ENCODE results near the gene MBD3.
A peak's percentile ranks its signal among the peaks of the same experiment; 100 is the strongest.

The MBD3 gene

DNA sequence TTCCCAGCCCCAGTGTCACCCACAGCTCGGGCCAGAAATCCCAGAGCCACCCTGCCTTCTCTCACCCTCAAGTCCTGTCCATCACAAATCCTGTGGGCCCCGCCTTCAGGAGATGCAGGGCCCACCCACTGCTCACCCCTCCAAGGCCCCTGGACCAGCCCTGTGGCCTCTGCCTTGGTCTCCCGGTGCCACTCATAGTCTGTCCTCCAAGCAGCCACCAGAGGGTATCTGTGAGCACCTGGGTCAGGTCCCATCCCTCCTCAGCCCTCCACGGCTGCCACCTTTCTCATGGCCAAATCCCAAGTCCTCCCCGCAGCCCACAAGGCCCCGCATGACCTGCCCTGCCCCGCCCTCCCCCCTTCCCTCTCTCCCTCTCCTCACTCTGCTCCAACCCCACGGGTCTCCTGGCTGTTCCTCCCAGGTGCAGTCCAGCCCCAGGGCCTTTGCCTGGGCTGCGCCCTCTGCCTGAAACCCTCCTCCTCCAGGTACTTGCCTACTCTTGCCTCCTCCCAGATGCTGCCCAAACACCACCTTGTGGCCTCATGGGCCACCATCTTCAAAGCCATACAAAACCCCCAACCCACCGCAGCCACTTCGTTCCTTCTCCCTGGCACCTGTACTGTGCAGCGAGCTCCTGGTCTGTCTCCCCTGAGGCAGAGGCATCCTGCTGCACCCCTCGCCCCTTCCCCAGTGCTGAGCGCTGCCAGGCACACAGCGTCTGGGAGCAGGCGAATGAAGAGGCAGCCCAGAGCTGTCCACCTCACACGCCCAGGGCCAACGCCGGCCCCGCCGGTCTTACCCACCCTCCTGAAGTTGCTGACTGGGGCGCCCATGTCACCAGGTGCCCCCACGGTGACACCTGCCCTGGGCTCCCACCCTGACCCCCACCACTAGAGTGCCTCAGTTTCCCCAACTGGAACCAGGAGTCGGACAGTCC, 25.8 kb upstream of the MBD3 start:
- Histone ChIP-seq H3K27ac (ENCODE audit: low read length) (no peak overlapping the region), H3K9me3 (ENCODE audit: control insufficient read depth in 1 of 2, low read length in 2 of 2) (no peaks in the 10 kb centered on the region), H3K4me3 (ENCODE audit: low read depth in 1 of 2, low read length in 2 of 2) (no peak overlapping the region), H3K36me3 (ENCODE audit: control insufficient read depth in 1 of 2, insufficient read depth in 2 of 2, low read length in 2 of 2) (peaks cover 4 to 53% of the 10 kb centered on the region in 2 donors), H3K4me1 (ENCODE audit: control insufficient read depth in 1 of 2, insufficient read depth in 2 of 2, low read length in 2 of 2) (peaks cover 0 to 4% of the 10 kb centered on the region in 2 donors), H3K27me3 (ENCODE audit: low read depth, low read length) (no peaks in the 10 kb centered on the region)

DNA sequence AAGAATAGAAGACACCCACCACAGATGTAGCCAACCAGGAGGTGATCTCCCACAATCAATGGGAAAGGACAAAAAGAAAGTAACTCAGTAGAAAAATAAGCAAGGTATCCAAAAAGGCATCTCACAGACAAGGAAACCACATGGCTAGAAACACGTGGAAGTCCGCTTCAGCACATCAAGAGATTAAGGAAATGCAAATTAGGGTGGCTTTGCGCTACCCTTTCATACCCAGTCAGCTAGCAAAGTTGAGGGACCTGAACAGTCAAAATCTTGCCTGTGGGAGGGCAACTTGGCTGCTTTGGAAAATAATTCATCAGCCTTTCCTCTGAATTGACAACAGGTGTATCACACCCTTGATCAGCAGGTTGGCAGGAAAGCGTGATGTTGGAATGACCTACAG, 24.2 kb upstream of the MBD3 start:
- Histone ChIP-seq H3K27ac (ENCODE audit: low read length) (peak overlapping the region; percentile 45), H3K9me3 (ENCODE audit: control insufficient read depth in 1 of 2, low read length in 2 of 2) (no peaks in the 10 kb centered on the region), H3K4me1 (ENCODE audit: control insufficient read depth in 1 of 2, insufficient read depth in 2 of 2, low read length in 2 of 2) (peaks cover 0 to 4% of the 10 kb centered on the region in 2 donors), H3K4me3 (ENCODE audit: low read depth in 1 of 2, low read length in 2 of 2) (no peak overlapping the region), H3K36me3 (ENCODE audit: control insufficient read depth in 1 of 2, insufficient read depth in 2 of 2, low read length in 2 of 2) (peaks cover 4 to 69% of the 10 kb centered on the region in 2 donors), H3K27me3 (ENCODE audit: low read depth, low read length) (no peaks in the 10 kb centered on the region)

DNA sequence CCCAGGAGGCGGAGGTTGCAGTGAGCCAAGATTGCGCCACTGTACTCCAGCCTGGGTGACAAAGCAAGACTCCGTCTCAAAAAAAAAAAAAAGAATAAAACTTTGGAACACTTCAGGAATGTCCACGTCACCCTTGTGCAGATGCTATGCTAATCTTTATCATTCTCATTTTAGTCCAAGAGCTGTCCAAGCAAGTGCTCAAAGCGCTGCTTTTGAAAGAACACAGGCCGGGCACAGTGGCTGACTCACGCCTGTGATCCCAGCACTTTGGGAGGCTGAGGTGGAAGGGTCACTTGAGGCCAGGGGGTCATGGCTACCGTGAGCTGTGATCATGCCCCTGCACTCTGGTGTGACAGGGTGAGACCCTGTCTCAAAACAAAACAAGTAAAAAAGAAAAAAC, 23.7 kb upstream of the MBD3 start:
- H3K9me3 ChIP-seq (ENCODE audit: control insufficient read depth in 1 of 2, low read length in 2 of 2) = no peaks in the 10 kb centered on the region
- H3K4me1 ChIP-seq (ENCODE audit: control insufficient read depth in 1 of 2, insufficient read depth in 2 of 2, low read length in 2 of 2) = peaks cover 0 to 4% of the 10 kb centered on the region in 2 donors
- no peaks in the 10 kb centered on the region for H3K27me3 ChIP-seq (ENCODE audit: low read depth, low read length)
- H3K27ac ChIP-seq (ENCODE audit: low read length) = peak overlapping the region; percentile 45
- no peak overlapping the region for H3K4me3 ChIP-seq (ENCODE audit: low read depth in 1 of 2, low read length in 2 of 2)
- peaks cover 4 to 69% of the 10 kb centered on the region in 2 donors for H3K36me3 ChIP-seq (ENCODE audit: control insufficient read depth in 1 of 2, insufficient read depth in 2 of 2, low read length in 2 of 2)

DNA sequence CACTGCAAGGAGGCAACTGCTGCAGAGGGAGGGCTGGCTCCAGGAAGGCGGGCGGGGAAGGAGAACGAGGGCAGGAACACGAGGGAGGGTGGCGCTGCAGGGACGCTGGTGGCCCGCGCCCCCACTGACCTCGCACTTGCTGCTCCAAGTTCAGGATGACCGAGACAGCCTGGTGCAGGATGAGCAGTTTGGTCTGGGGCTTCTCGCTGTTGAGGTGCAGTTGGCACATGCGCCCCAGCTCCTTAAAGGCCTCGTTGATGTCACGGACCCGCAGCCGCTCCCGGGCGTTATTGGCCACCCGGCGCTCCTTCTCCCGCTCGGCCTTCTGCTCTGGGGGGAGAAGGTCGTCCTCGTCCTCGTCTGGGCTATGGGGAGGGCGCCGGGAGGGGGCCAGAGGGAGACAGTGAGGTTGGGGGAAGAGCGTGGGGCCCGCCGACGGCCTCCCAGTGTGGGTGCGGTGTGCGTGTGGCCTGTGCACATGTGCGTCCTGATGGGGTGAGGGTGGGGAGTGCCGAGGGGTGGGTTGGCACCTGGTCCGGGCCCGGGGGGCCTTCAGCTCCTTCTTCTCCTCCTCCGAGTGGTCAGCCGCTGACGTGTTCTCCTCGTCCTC, 22.6 kb upstream of the MBD3 start:
- Histone ChIP-seq H3K27ac (ENCODE audit: low read length) (no peak overlapping the region), H3K9me3 (ENCODE audit: control insufficient read depth in 1 of 2, low read length in 2 of 2) (no peaks in the 10 kb centered on the region), H3K4me3 (ENCODE audit: low read depth in 1 of 2, low read length in 2 of 2) (no peak overlapping the region), H3K27me3 (ENCODE audit: low read depth, low read length) (no peaks in the 10 kb centered on the region), H3K4me1 (ENCODE audit: control insufficient read depth in 1 of 2, insufficient read depth in 2 of 2, low read length in 2 of 2) (peaks cover 0 to 4% of the 10 kb centered on the region in 2 donors), H3K36me3 (ENCODE audit: control insufficient read depth in 1 of 2, insufficient read depth in 2 of 2, low read length in 2 of 2) (peaks cover 4 to 67% of the 10 kb centered on the region in 2 donors)

DNA sequence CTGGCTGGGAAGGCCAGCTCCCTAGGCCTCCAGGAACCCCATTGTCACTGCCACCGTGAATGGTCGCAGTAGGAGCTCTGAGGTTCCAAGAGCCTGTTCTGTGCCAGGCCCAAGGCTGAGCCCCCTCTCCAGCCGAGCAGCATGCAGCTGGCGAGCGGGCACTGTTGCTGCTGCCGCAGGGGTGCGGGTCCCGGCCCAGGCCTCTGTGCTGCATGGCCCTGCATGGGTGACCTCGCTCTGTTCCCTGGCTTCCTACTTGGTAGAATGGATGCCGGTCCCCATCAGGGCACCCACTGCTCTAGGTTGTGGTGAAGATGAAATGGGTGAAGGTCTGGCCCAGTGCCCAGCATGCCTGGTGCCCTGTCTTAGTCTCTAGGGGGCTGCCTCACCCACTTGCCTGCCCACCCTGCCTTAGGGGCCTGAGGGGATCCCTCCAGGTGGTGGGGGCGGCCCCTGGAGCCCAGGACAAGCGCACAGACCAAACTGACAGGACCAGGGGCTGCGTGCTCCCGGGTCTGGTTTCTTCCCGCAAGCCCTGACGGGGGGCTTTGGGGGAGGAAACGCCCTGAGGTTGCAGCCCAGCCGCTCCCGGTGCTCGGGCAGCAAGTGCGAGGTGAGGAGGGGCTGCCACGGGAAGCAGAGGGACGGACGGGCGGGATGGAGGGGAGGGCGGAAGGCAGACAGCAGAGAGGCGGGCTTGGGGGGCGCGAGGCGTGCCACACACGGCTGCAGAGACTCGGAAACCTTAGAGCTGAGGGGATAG, 21.3 kb upstream of the MBD3 start:
- Histone ChIP-seq H3K27ac (ENCODE audit: low read length) (no peak overlapping the region), H3K4me3 (ENCODE audit: low read depth in 1 of 2, low read length in 2 of 2) (no peak overlapping the region), H3K27me3 (ENCODE audit: low read depth, low read length) (no peaks in the 10 kb centered on the region), H3K4me1 (ENCODE audit: control insufficient read depth in 1 of 2, insufficient read depth in 2 of 2, low read length in 2 of 2) (peaks cover 0 to 4% of the 10 kb centered on the region in 2 donors), H3K36me3 (ENCODE audit: control insufficient read depth in 1 of 2, insufficient read depth in 2 of 2, low read length in 2 of 2) (peaks cover 4 to 61% of the 10 kb centered on the region in 2 donors), H3K9me3 (ENCODE audit: control insufficient read depth in 1 of 2, low read length in 2 of 2) (no peaks in the 10 kb centered on the region)

DNA sequence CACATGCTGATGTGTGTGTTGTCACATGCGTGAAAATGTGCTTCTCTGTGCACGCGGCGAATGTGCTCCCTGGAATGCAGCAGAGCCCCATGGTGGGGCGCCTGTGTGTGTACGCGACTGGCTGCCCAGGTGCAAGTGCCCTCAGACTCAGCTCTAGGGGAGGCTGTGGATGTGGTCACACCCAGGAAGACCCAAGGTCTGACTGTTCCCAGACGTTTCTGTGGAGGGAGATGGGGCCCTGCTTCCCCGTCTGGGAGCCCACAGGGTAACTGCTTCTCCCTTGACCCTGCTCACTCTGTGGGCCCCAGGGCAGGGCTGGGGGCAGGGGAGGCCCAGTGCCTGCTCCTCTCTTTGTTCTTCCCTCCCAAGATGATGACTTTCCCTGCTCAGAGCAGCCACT, 20.5 kb upstream of the MBD3 start:
- peaks cover 4 to 56% of the 10 kb centered on the region in 2 donors for H3K36me3 ChIP-seq (ENCODE audit: control insufficient read depth in 1 of 2, insufficient read depth in 2 of 2, low read length in 2 of 2)
- H3K27ac ChIP-seq (ENCODE audit: low read length) = no peak overlapping the region
- H3K4me3 ChIP-seq (ENCODE audit: low read depth in 1 of 2, low read length in 2 of 2) = no peak overlapping the region
- H3K4me1 ChIP-seq (ENCODE audit: control insufficient read depth in 1 of 2, insufficient read depth in 2 of 2, low read length in 2 of 2) = peaks cover 0 to 3% of the 10 kb centered on the region in 2 donors
- no peaks in the 10 kb centered on the region for H3K9me3 ChIP-seq (ENCODE audit: control insufficient read depth in 1 of 2, low read length in 2 of 2)
- no peaks in the 10 kb centered on the region for H3K27me3 ChIP-seq (ENCODE audit: low read depth, low read length)

DNA sequence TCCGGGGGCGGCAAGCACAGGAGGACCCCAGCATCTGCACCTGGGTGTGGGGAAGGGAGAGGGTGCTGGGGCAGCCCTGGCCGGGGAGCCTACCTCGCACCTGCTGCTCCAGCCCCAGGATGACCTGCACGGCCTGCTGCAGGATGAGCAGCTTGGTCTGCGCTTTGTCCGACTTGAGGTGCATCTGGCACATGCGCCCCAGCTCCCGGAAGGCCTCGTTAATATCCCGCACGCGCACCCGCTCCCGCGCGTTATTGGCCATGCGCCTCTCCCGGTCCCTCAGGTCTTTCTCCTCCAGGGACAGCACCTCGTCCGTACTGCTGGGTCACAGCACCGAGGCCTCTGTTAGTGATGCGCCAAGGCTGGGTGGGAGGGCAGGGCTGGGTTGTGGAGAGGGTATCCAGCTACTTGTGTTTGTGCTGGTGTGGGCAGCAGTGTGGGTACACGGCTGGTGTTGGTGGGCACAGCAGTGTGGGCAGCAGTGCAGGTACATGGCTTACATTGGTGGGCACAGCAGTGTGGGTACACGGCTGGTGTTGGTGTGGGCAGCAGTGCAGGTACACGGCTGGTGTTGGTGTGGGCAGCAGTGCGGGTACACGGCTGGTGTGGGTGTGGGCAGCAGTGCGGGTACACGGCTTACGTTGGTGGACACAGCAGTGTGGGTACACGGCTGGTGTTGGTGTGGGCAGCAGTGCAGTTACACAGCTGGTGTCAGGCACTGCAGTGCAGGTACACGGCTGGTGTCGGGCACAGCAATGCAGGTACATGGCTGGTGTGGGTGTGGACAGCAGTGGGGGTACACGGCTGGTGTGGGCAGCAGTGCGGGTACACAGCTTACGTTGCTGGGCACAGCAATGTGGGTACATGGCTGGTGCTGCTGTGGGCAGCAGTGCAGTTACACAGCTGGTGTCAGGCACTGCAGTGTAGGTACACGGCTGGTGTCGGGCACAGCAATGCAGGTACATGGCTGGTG, 19.7 kb upstream of the MBD3 start:
- H3K36me3 ChIP-seq (ENCODE audit: control insufficient read depth in 1 of 2, insufficient read depth in 2 of 2, low read length in 2 of 2) = peaks cover 4 to 56% of the 10 kb centered on the region in 2 donors
- no peak overlapping the region for H3K4me3 ChIP-seq (ENCODE audit: low read depth in 1 of 2, low read length in 2 of 2)
- H3K9me3 ChIP-seq (ENCODE audit: control insufficient read depth in 1 of 2, low read length in 2 of 2) = no peaks in the 10 kb centered on the region
- no peaks in the 10 kb centered on the region for H3K4me1 ChIP-seq (ENCODE audit: control insufficient read depth in 1 of 2, insufficient read depth in 2 of 2, low read length in 2 of 2)
- H3K27me3 ChIP-seq (ENCODE audit: low read depth, low read length) = no peaks in the 10 kb centered on the region
- no peak overlapping the region for H3K27ac ChIP-seq (ENCODE audit: low read length)

DNA sequence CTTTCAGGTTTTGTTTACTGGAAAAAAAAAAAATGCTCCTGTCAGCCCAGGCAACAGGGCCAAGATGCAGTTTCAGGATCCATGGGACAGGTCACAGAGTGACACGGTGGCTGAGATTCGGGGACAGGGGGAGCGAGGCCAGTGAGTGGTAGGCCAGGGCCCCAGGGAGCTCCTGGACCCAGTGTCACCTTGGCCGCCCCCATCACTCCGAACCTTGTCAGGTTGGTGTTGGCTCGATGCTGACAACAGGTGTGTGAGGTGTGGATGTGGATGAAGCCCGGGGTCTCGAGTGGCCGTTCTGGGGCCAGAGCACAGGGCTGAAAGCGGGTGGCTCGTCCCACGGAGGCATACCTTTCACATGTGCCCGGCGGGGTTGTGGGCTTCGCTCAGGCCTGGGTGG, 18.7 kb upstream of the MBD3 start:
- H3K36me3 ChIP-seq (ENCODE audit: control insufficient read depth in 1 of 2, insufficient read depth in 2 of 2, low read length in 2 of 2) = peaks cover 4 to 56% of the 10 kb centered on the region in 2 donors
- H3K27ac ChIP-seq (ENCODE audit: low read length) = no peak overlapping the region
- H3K27me3 ChIP-seq (ENCODE audit: low read depth, low read length) = no peaks in the 10 kb centered on the region
- H3K4me3 ChIP-seq (ENCODE audit: low read depth in 1 of 2, low read length in 2 of 2) = no peak overlapping the region
- no peaks in the 10 kb centered on the region for H3K9me3 ChIP-seq (ENCODE audit: control insufficient read depth in 1 of 2, low read length in 2 of 2)
- H3K4me1 ChIP-seq (ENCODE audit: control insufficient read depth in 1 of 2, insufficient read depth in 2 of 2, low read length in 2 of 2) = peaks cover under 1 to 2% of the 10 kb centered on the region in 2 donors

DNA sequence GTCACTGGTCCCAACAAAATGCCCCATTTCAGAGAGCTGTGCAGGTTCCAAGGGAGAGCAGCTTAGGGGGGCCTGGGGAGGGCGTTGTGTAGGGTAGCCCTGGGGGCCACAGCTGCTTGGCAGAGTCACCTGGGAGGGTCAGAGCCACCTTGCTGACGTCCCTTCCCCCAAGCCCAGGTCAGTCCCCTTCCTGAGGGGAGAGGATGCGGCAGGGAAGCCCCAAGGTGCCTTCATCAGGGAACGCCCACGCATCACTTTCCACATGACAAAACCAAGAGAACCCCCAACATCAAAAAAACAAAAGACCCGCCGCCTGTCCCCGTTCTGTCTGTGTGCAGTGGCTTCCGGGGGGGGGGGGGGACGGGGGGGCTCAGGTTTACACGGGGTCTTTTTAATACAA, 17.9 kb upstream of the MBD3 start:
- Histone ChIP-seq H3K36me3 (ENCODE audit: control insufficient read depth in 1 of 2, insufficient read depth in 2 of 2, low read length in 2 of 2) (peaks cover 4 to 52% of the 10 kb centered on the region in 2 donors), H3K27me3 (ENCODE audit: low read depth, low read length) (no peaks in the 10 kb centered on the region), H3K27ac (ENCODE audit: low read length) (no peak overlapping the region), H3K4me1 (ENCODE audit: control insufficient read depth in 1 of 2, insufficient read depth in 2 of 2, low read length in 2 of 2) (peaks cover 5 to 8% of the 10 kb centered on the region in 2 donors), H3K9me3 (ENCODE audit: control insufficient read depth in 1 of 2, low read length in 2 of 2) (no peaks in the 10 kb centered on the region), H3K4me3 (ENCODE audit: low read depth in 1 of 2, low read length in 2 of 2) (no peak overlapping the region)

DNA sequence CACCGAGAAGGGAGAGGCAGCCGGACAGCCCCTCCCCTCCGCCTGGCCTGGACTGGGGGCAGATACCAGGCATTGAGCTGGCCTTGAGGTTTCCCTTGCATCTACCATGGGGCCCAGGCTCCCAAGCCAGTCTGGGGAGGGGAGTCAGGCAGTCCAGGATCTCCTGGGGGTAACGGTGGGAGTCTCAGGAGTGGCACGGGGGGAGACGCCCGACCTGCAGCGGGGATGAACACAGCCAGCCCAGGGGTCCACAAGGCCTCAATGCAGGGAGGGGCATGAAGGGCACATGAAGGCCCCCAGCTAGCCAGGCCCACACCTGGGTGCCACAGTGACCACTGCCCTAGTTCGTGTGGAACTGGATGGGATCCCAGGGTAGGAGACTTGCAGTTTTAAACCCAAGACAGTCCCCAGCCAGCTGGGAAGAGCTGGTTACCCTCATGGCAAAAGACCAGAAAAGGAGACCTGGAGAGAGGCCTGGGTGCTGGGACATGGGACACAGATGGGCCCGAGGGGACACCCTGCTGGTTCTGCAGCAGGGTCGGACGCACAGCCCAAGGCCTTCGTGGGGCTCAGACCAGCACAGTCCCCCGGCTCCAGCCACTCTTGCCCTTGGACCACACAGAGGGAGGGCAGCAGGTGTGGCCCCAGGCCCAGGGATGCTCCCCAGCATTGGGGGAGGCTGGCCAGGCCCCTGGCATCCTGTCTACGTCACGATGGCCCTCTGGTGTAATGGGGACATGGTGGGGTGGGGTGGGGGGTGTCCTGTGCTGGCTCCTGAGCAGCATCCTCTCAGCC, 17.2 kb upstream of the MBD3 start:
- Histone ChIP-seq H3K9me3 (ENCODE audit: control insufficient read depth in 1 of 2, low read length in 2 of 2) (no peaks in the 10 kb centered on the region), H3K36me3 (ENCODE audit: control insufficient read depth in 1 of 2, insufficient read depth in 2 of 2, low read length in 2 of 2) (peaks cover 4 to 45% of the 10 kb centered on the region in 2 donors), H3K27ac (ENCODE audit: low read length) (no peak overlapping the region), H3K4me1 (ENCODE audit: control insufficient read depth in 1 of 2, insufficient read depth in 2 of 2, low read length in 2 of 2) (peaks cover 5 to 8% of the 10 kb centered on the region in 2 donors), H3K4me3 (ENCODE audit: low read depth in 1 of 2, low read length in 2 of 2) (no peak overlapping the region), H3K27me3 (ENCODE audit: low read depth, low read length) (no peaks in the 10 kb centered on the region)
